ENCODE results near the gene DUS1L.

Gene DUS1L

GRCh38 chr17:82077617-82078358, 12.2 kb upstream of the DUS1L start:
- DNase-seq (ENCODE audit: low read depth in 2 of 2, low spot score in 1 of 2): no peak

DNA sequence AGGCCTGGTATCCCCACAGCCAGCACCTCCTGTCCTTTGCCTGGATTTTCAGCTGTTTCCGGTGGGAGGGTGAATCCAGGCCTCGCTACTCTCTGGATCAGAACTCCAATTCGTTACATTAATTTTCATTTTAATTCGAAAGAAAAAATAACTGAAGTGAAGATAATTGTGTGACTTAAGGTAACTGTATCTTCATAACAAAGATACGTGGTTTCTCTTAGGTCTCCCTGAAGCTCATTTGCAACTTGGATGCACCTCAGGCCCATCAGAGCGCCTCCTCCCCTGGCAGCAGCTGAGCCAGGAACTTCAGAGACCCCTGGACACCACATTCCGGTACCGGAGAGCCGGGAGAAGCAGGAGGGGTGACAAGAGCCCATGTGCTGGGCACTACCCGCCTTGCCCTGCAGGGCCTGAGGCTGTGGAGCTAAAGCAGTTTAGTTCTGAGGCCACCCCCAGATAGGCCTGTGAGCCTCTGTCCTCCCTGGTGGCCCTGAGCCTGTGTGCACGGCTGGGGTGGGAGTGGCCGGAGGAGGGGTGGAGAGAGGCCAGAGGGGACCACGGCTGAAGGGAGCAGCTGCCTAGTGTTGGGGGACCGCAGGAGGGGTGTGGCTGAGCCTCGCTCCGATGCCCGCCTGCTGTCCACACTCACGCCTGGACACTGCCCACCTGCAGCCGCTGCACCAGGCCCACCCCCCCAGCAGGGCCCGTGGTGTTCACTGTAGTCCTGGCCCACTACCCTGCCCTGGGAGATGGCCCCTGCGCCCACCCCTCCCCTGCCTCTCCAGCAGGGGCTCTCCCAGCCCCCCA, 11.4 kb upstream of the DUS1L start:
- DNase-seq (ENCODE audit: low read depth in 2 of 2, low spot score in 1 of 2): no peak

DNA sequence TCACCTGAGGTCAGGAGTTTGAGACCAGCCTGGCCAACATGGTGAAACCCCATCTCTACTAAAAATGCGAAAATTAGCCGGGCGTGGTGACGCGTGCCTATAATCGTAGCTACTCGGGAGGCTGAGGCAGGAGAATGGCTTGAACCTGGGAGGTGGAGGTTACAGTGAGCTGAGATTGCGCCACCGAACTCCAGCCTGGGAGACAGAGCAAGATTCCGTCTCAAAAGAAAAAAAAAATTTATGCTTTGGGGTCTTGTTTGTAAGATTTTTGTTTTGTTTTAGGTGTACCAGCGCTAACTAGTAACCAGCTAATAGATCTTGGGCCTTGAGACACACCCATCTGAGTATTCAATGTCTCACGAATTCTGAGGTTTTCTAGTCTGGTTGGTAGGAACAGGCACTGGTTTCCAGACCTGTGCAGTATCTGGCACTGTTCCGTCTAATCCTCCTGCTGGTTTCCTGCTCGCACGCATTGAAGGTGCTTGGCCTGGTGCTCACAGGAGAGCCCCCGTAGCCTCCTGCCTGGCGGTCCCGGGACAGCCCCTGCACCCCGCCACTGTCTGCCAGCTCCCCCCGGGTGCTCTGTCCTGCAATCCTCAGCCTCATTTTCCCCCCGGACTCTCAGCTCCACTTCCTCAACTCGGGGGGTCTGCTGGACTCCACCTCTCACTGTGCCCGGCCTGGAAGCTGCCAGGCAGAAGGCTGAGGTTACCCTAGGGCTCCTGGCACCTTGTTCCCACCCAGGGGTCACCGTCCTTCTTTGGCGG, 10.6 kb upstream of the DUS1L start:
- no peak for DNase-seq (ENCODE audit: low read depth in 2 of 2, low spot score in 1 of 2)

DNA sequence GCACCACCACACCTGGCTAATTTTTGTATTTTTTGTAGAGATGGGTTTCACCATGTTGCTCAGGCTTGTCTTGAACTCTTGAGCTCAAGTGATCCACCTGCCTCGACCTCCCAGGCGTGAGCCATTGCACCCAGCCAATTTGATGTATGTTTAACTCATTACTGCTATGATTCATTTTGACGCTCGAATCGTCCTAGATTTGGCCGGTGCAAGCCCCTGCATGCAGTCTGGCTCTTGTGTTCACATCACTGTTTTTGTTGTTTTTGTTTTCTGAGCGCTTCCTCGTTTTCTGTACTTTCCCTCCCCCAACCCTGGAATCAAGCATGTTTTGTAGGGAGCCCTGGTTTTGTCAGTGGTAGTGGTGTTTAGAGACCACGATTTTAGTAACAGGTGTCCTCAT, 7.8 kb upstream of the DUS1L start:
- no peak for DNase-seq (ENCODE audit: low read depth in 2 of 2, low spot score in 1 of 2)

GRCh38 chr17:82072827-82073226, 7.2 kb upstream of the DUS1L start:
- DNase-seq (ENCODE audit: low read depth in 2 of 2, low spot score in 1 of 2): no peak

DNA sequence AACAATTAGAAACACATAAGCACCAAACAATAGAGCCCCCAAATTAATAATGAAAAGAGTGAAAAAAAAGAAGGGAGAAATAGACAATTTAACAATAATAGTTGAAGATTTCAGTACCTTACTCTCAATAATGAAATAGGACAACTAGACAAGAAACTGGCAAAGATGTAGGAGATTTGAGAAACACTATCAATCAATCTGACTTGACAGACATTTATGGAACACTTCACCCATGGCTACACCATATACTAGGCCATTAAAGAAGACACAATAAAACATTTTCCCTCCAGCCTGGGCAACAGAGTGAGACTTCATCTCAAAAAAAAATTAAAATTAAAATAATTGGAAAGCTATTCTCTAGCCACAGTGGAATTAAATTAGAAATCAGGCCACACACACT, 5.0 kb upstream of the DUS1L start:
- DNase-seq (ENCODE audit: low read depth in 2 of 2, low spot score in 1 of 2): no peak

GRCh38 chr17:82065193-82065637, 389 bp downstream of the DUS1L start:
- DNase-seq (ENCODE audit: low read depth in 2 of 2, low spot score in 1 of 2): no peak

DNA sequence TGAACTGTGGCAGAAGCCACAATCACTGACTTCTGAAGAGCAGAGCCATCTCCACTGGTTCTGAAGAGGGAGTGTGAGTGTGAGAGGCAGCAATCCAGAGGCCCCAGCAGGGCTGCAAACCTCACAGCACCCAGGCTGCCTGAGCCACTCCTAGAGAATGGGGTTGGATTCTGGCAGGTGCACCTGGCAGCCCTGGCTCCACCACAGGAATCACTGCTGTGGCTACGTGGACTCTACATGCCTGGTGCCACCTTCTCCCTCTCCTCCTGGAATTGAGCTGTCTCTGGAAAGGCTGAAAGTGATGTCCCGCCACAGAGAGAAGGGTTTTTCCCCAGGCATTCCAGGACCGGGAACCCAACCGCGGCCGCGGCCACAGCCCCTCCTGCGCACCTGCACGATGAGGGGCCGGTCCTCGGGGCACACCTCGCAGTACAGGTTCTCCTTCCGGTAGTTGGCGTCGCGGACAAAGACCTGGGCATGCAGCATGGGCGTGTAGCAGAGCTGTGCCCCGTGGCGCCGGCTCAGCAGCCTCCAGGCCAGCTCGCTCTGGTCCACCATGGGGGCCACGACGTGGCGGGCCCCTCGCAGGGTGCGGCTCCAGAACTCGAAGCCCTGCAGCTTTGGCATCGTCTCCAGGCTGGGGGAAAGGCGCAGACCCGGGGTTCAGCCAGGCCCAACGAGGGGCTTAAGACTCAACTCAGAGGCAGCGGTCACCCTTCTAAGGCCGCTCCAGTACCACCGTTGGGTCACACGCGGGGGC, 991 bp downstream of the DUS1L start:
- DNase-seq (ENCODE audit: low read depth in 2 of 2, low spot score in 1 of 2): no peak

DNA sequence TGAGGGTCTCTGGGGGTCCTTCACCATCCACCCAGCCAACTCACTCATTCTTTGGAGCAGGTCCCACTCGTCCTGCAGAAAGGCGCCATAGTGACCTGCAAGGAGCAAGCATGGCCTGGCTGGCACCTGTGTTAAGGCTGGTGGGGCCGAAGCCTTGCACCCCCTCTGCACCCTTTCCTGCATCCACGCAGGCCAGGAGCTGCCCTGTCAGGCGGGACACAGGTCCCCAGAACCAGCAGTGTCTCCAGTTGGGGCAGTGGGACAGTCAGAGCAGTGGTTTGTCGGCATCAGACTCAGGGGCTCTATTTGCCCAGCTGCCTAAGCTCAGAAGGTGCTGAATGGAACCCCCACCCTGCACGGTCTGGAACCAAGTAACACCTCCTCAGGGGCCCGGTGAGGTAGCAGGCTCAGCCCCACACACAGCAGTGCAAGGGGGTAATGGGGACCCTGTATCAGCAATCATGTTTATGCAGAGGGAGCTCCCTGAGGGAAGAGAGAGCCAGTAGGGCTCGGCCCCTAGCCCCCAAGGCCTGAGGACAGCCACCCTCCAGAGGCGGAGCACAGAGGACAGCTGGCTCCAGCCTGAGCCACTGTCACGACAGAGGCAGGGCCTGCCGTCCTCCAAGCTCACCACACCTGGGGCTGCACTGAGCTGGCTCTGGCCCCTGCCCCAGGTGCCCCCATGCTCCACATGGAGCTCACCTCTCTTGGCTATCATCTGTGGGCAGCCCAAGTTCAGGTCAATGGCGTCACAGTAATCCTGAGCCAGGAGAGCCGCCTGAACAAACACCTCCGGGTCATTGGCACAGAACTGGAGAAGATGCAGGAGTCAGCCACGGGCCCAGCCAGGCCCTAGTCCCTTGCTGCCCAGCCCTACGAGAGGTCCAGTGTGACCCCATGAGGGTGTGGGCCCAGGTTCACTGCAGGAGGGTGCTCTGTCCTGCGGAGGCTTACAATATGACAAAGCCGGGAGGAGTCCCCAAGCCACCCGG, 1.9 kb downstream of the DUS1L start:
- no peak for DNase-seq (ENCODE audit: low read depth in 2 of 2, low spot score in 1 of 2)

DNA sequence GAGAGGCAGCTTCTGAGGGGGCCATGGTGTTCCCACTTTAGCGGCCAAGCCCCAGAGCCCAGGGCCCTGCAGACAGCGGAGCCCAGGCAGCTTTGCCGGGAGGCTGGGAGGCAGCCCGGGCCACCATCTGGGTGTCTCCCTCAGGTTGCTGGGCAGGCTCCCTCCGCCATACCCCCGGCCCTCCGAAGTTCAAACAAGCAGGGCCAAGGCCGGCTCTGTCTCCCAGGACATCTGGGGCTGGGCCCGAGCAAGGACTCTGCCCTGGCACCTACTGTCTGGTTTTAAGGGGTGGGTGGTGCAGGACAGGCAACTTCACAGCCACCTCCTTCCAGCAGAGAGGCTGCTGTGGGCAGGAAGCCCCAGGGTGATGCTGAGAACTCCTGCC, 2.6 kb downstream of the DUS1L start:
- DNase-seq (ENCODE audit: low read depth in 2 of 2, low spot score in 1 of 2): no peak

- DNase-seq (ENCODE audit: low read depth in 2 of 2, low spot score in 1 of 2): no peak
Measured at GRCh38 chr17:82062076-82062983, 3.3 kb downstream of the DUS1L start.

DNA sequence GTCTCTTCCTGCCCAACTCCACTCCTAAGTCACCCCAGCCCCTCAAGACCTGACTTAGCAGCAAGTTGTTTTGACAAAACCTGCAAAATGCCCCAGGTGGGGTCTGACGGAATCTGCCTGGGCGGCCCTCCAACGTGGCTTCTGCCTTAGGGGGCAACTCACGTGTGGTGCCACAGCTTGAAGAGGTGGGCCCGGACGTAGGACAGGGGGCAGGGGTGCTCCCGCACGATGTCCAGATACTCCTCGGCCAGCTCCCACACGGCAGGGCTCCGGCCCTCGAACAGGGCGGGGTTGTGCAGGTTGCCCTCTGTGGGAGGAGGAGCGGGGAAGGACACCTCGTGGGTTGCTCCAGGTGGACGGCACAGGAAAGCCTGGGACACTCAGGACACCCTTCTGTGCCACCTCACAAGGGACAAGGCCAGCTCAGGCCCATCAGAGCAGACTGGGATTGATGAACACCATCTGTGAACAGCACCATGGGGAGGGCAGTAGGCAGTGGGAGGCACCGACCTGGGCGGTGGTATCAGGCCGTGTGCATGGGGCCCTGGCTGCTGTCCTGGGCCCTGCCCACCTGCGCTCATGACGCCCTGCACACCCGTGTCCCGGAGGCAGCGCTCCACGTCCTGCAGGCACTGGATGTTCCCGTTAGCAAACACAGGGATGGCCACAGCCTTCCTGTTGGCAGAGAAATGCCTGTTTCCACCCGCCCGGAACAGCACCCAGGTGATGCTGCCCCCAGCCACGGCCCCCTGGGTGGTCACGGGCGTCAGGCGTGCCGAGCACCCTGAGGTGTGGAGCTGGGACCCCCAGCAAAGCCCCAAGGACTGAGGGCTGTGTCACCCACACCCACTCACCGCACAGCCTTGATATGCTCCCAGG, 4.3 kb downstream of the DUS1L start:
- no peak for DNase-seq (ENCODE audit: low read depth in 2 of 2, low spot score in 1 of 2)

GRCh38 chr17:82060614-82061013, 5.0 kb downstream of the DUS1L start:
- DNase-seq (ENCODE audit: low read depth in 2 of 2, low spot score in 1 of 2): no peak

GRCh38 chr17:82060001-82060380, 5.6 kb downstream of the DUS1L start:
- DNase-seq (ENCODE audit: low read depth in 2 of 2, low spot score in 1 of 2): no peak

DNA sequence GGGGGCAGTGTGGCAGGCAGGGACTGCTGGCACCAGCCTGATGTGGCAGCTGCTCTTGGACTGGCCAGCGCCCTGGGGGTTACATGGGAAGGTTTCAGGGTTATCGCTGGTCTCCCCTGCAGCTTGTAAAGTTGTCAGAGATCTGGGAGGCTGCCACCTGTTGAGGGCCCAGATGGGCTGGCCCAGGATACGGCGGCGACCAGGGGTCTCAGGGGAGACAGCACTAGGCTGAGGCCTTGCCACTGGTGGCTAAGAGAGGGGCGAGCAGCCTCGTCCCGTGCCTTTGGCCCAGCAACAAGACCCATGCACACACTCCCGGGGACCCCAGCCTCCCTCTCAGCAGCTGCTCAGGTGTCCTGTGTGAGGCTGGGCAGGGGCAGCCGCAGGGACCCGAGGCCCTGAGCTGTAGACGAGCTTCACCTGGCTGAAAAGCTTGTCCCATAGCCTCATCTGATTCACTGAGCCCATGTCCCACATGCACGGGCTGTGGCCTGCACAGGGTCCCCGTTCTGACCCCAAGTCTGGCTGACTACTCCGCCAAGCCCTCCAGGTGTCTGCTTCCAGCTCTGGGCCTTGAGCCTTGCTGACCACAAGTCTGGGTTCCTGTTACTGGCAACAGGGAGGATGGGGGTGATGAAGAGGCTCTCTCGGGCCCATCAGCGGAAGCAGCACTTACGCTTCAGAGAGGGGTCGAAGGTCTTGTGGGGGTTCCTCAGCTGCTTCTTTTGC, 6.2 kb downstream of the DUS1L start:
- DNase-seq (ENCODE audit: low read depth in 2 of 2, low spot score in 1 of 2): no peak

DNA sequence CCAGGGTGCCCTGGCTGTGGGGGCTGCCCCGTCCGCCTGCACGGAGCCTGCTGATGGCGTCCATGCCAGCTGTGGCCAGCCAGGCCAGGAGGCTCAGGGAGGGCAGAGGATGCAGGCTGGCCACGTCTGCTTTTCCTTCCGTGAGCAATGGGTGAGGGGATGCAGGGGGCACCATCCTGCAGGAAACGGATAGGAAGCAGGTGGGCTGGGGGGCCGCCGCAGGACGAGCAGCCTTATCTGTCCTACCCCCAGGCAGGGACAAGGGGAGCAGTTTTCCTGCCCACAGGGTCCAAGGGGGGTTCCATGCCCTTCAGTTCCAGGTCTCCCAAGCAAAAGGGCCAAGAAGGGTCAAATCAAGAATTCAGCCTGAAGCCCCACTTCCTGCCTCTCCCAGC, 6.8 kb downstream of the DUS1L start:
- no peak for DNase-seq (ENCODE audit: low read depth in 2 of 2, low spot score in 1 of 2)

DNA sequence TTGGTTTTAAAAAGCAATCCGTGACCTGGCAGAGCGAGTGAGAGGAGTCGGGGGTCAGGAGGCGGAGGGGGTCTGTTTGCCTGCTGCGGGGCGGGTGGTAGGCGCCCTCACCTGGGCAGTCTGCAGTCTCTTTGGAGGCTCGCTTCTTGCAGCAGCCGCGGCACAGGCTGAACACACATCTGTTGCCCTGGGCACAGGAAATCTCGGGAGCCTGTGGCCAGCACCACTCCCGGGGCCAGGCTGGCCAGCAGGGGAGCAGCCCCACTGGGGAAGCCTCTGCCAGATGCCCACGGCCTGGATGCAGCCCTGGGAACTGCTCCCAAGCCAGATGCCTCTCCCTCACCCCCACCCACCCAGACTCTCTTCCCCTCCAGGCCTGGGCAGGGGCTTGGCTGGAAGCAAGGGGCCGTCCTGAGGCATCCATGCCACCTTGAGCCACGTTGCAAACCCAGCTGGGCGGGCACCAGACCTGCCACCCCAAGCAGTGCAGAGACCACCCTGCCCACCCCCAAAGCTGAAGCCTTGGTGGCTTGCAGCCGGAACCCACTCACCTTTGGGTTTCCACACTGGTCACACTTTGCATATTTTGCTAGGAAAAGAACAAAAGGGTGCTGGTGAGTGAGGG, 7.3 kb downstream of the DUS1L start:
- no peak for DNase-seq (ENCODE audit: low read depth in 2 of 2, low spot score in 1 of 2)
